ENCODE results near the gene MYL1.

Gene MYL1

DNA sequence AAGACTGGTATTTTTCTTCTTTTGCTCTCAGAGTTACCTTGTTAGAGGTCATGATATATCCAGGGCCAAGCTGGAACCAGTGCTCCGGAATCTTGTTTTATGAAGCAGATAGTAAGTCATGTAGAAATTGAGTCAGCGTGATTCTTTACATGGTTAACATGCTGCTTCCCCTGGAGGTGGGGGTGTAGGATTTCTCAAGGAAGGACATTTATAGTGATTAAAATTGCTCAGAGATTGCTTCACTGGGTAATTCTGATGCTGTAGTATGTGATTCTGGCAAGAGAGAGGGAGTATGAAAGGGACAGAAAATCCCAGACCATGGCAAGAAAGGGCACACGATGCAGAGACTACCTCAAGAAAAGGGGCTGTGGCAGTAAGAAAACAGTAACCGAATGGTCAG is 8.0 kb upstream of the MYL1 start:
- Histone ChIP-seq H2BK15ac (ENCODE audit: low read length) (no peak overlapping the region), H2BK5ac (ENCODE audit: low read length) (no peak overlapping the region), H3K4me1 (ENCODE audit: control insufficient read depth in 2 of 2, insufficient read depth in 1 of 2, low read depth in 1 of 2, low read length in 2 of 2) (no peaks in the 10 kb centered on the region), H3K79me1 (ENCODE audit: low read depth, low read length) (no peaks in the 10 kb centered on the region), H3K27me3 (ENCODE audit: control insufficient read depth in 3 of 3, insufficient read depth in 3 of 3, low read depth in 1 of 3, low read length in 3 of 3) (no peaks in the 10 kb centered on the region), H3K27ac (replicated peaks; ENCODE audit: low read length) (no peak overlapping the region), H3K9ac (ENCODE audit: low read depth, low read length, poor library complexity) (no peak overlapping the region), H2AFZ (ENCODE audit: low read length) (no peak overlapping the region), H2BK12ac (ENCODE audit: low read length) (no peak overlapping the region), H3K9me3 (replicated peaks in 1 of 2; ENCODE audit: control insufficient read depth in 2 of 2, insufficient read depth in 1 of 2, low read depth in 1 of 2, low read length in 2 of 2) (no peaks in the 10 kb centered on the region), H4K8ac (ENCODE audit: low read depth, low read length) (no peak overlapping the region), H3K18ac (ENCODE audit: low read length) (no peak overlapping the region), H2BK120ac (ENCODE audit: low read depth, low read length) (no peak overlapping the region), H3K4me3 (ENCODE audit: low read length in 2 of 2) (no peak overlapping the region), H4K91ac (ENCODE audit: low read depth, low read length, poor library complexity) (no peak overlapping the region), H2AK5ac (ENCODE audit: low read depth, low read length) (no peak overlapping the region), H3K36me3 (replicated peaks in 1 of 2; ENCODE audit: control insufficient read depth in 2 of 2, insufficient read depth in 2 of 2, low read length in 2 of 2) (no peaks in the 10 kb centered on the region), H3K4ac (ENCODE audit: low read length) (no peak overlapping the region), H3K14ac (ENCODE audit: low read length) (no peak overlapping the region), H3K23ac (ENCODE audit: low read depth, low read length, poor library complexity) (no peak overlapping the region), H3K4me2 (ENCODE audit: insufficient read depth, low read length, poor library complexity, severe bottlenecking) (no peak overlapping the region)
- no CpG with 5 or more reads among the region's 4 CpGs for WGBS, 2 donors (ENCODE audit: extremely low coverage in 2 of 2, insufficient read length in 2 of 2, insufficient replicate concordance in 1 of 2)
- no peak for DNase-seq (ENCODE audit: low spot score)

DNA sequence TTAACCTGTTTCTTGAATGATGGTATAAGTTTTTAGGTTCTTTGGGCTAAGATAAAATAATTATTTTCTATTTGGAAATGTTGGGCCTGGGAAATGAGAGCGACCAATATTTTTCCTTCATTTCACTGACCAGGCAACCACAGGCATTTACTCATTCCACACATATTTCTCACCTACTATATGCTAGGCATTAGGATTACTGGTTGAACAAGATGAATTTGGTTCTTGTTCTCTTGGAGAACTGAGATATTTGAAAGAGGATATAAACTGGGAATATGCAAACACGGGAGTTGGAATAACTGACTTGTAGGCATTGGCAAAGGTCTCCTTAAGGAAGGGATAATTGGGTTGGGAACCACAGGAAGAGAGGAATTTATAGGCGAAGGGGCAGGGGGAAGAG is 3.9 kb upstream of the MYL1 start:
- Histone ChIP-seq H3K14ac (ENCODE audit: low read length) (no peak overlapping the region), H3K79me1 (ENCODE audit: low read depth, low read length) (no peaks in the 10 kb centered on the region), H3K27ac (replicated peaks; ENCODE audit: low read length) (no peak overlapping the region), H3K9ac (ENCODE audit: low read depth, low read length, poor library complexity) (no peak overlapping the region), H3K36me3 (replicated peaks in 1 of 2; ENCODE audit: control insufficient read depth in 2 of 2, insufficient read depth in 2 of 2, low read length in 2 of 2) (no peaks in the 10 kb centered on the region), H3K27me3 (ENCODE audit: control insufficient read depth in 3 of 3, insufficient read depth in 3 of 3, low read depth in 1 of 3, low read length in 3 of 3) (no peaks in the 10 kb centered on the region), H3K4me1 (ENCODE audit: control insufficient read depth in 2 of 2, insufficient read depth in 1 of 2, low read depth in 1 of 2, low read length in 2 of 2) (no peaks in the 10 kb centered on the region), H3K9me3 (replicated peaks in 1 of 2; ENCODE audit: control insufficient read depth in 2 of 2, insufficient read depth in 1 of 2, low read depth in 1 of 2, low read length in 2 of 2) (no peaks in the 10 kb centered on the region), H4K91ac (ENCODE audit: low read depth, low read length, poor library complexity) (no peak overlapping the region), H3K4ac (ENCODE audit: low read length) (no peak overlapping the region), H3K18ac (ENCODE audit: low read length) (no peak overlapping the region), H2BK15ac (ENCODE audit: low read length) (no peak overlapping the region), H3K4me2 (ENCODE audit: insufficient read depth, low read length, poor library complexity, severe bottlenecking) (no peak overlapping the region), H2AFZ (ENCODE audit: low read length) (no peak overlapping the region), H3K4me3 (ENCODE audit: low read length in 2 of 2) (no peak overlapping the region), H4K8ac (ENCODE audit: low read depth, low read length) (no peak overlapping the region), H2BK12ac (ENCODE audit: low read length) (no peak overlapping the region), H2BK5ac (ENCODE audit: low read length) (no peak overlapping the region), H2AK5ac (ENCODE audit: low read depth, low read length) (no peak overlapping the region), H3K23ac (ENCODE audit: low read depth, low read length, poor library complexity) (no peak overlapping the region), H2BK120ac (ENCODE audit: low read depth, low read length) (no peak overlapping the region)
- DNase-seq (ENCODE audit: low spot score) = no peak
- WGBS, 2 donors (ENCODE audit: extremely low coverage in 2 of 2, insufficient read length in 2 of 2, insufficient replicate concordance in 1 of 2) = no CpG with 5 or more reads among the region's 3 CpGs

DNA sequence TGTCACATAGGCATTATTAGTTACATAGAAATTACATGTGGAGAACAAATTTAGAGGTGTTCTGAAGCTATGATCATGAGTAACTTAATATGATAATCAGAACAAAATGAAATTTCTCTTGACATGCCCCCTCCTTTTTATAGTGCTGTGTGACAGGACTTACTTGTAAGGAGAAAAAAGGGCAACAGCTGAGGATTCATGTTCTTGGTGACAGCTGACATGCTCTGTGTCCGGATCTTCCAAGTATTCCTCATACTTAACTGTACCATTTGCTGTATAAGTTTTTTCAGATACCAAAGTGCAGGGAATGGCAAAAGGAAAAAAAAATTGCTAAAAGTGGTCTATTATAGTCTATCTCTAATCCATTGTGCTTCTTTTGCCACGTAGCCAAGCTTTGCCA is 3.5 kb upstream of the MYL1 start:
- no peak overlapping the region for H3K18ac ChIP-seq (ENCODE audit: low read length)
- no peak overlapping the region for H2AK5ac ChIP-seq (ENCODE audit: low read depth, low read length)
- H3K4me2 ChIP-seq (ENCODE audit: insufficient read depth, low read length, poor library complexity, severe bottlenecking) = no peak overlapping the region
- H2BK120ac ChIP-seq (ENCODE audit: low read depth, low read length) = no peak overlapping the region
- H4K91ac ChIP-seq (ENCODE audit: low read depth, low read length, poor library complexity) = no peak overlapping the region
- no peaks in the 10 kb centered on the region for H3K4me1 ChIP-seq (ENCODE audit: control insufficient read depth in 2 of 2, insufficient read depth in 1 of 2, low read depth in 1 of 2, low read length in 2 of 2)
- H2BK15ac ChIP-seq (ENCODE audit: low read length) = no peak overlapping the region
- WGBS, 2 donors (ENCODE audit: extremely low coverage in 2 of 2, insufficient read length in 2 of 2, insufficient replicate concordance in 1 of 2) = no CpG with 5 or more reads among the region's 2 CpGs
- H3K9ac ChIP-seq (ENCODE audit: low read depth, low read length, poor library complexity) = no peak overlapping the region
- H3K23ac ChIP-seq (ENCODE audit: low read depth, low read length, poor library complexity) = no peak overlapping the region
- H3K27ac ChIP-seq (replicated peaks; ENCODE audit: low read length) = no peak overlapping the region
- H3K4ac ChIP-seq (ENCODE audit: low read length) = no peak overlapping the region
- no peaks in the 10 kb centered on the region for H3K9me3 ChIP-seq (replicated peaks in 1 of 2; ENCODE audit: control insufficient read depth in 2 of 2, insufficient read depth in 1 of 2, low read depth in 1 of 2, low read length in 2 of 2)
- no peak overlapping the region for H3K4me3 ChIP-seq (ENCODE audit: low read length in 2 of 2)
- no peaks in the 10 kb centered on the region for H3K27me3 ChIP-seq (ENCODE audit: control insufficient read depth in 3 of 3, insufficient read depth in 3 of 3, low read depth in 1 of 3, low read length in 3 of 3)
- no peak overlapping the region for H2BK5ac ChIP-seq (ENCODE audit: low read length)
- no peak overlapping the region for H2AFZ ChIP-seq (ENCODE audit: low read length)
- H4K8ac ChIP-seq (ENCODE audit: low read depth, low read length) = no peak overlapping the region
- no peak for DNase-seq (ENCODE audit: low spot score)
- no peak overlapping the region for H3K14ac ChIP-seq (ENCODE audit: low read length)
- no peak overlapping the region for H2BK12ac ChIP-seq (ENCODE audit: low read length)
- H3K79me1 ChIP-seq (ENCODE audit: low read depth, low read length) = no peaks in the 10 kb centered on the region
- H3K36me3 ChIP-seq (replicated peaks in 1 of 2; ENCODE audit: control insufficient read depth in 2 of 2, insufficient read depth in 2 of 2, low read length in 2 of 2) = no peaks in the 10 kb centered on the region

DNA sequence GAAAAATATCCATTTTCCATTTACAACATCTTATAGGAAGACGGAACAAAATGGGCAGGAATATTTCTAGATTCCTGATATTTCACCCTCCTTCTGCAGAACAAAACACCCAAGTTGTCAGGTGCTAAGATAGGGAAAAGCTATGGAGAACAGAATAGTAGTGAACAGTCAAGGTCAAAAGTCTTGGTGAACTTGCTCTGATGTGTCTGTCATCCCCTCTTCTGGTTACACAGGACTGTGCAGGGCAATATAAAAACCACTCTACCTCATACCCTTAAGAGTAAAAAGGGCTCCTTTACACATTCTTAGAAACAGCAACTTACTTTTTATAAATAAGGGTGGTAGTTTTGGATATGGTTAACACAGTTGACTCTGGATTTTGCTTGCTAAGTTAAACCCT is 4.4 kb downstream of the MYL1 start:
- H4K8ac ChIP-seq (ENCODE audit: low read depth, low read length) = no peak overlapping the region
- H2BK12ac ChIP-seq (ENCODE audit: low read length) = no peak overlapping the region
- no peak overlapping the region for H2AK5ac ChIP-seq (ENCODE audit: low read depth, low read length)
- H3K79me1 ChIP-seq (ENCODE audit: low read depth, low read length) = no peaks in the 10 kb centered on the region
- no peak overlapping the region for H3K27ac ChIP-seq (replicated peaks; ENCODE audit: low read length)
- no peak overlapping the region for H3K4me3 ChIP-seq (ENCODE audit: low read length in 2 of 2)
- no peaks in the 10 kb centered on the region for H3K36me3 ChIP-seq (replicated peaks in 1 of 2; ENCODE audit: control insufficient read depth in 2 of 2, insufficient read depth in 2 of 2, low read length in 2 of 2)
- H3K4ac ChIP-seq (ENCODE audit: low read length) = no peak overlapping the region
- WGBS, 2 donors (ENCODE audit: extremely low coverage in 2 of 2, insufficient read length in 2 of 2, insufficient replicate concordance in 1 of 2) = no CpG with 5 or more reads among the region's 1 CpG
- no peak overlapping the region for H2BK5ac ChIP-seq (ENCODE audit: low read length)
- H4K91ac ChIP-seq (ENCODE audit: low read depth, low read length, poor library complexity) = no peak overlapping the region
- no peaks in the 10 kb centered on the region for H3K27me3 ChIP-seq (ENCODE audit: control insufficient read depth in 3 of 3, insufficient read depth in 3 of 3, low read depth in 1 of 3, low read length in 3 of 3)
- DNase-seq (ENCODE audit: low spot score) = no peak
- H3K9ac ChIP-seq (ENCODE audit: low read depth, low read length, poor library complexity) = no peak overlapping the region
- H3K14ac ChIP-seq (ENCODE audit: low read length) = no peak overlapping the region
- no peak overlapping the region for H2BK120ac ChIP-seq (ENCODE audit: low read depth, low read length)
- no peak overlapping the region for H2BK15ac ChIP-seq (ENCODE audit: low read length)
- no peaks in the 10 kb centered on the region for H3K4me1 ChIP-seq (ENCODE audit: control insufficient read depth in 2 of 2, insufficient read depth in 1 of 2, low read depth in 1 of 2, low read length in 2 of 2)
- H2AFZ ChIP-seq (ENCODE audit: low read length) = no peak overlapping the region
- H3K4me2 ChIP-seq (ENCODE audit: insufficient read depth, low read length, poor library complexity, severe bottlenecking) = no peak overlapping the region
- no peak overlapping the region for H3K23ac ChIP-seq (ENCODE audit: low read depth, low read length, poor library complexity)
- no peaks in the 10 kb centered on the region for H3K9me3 ChIP-seq (replicated peaks in 1 of 2; ENCODE audit: control insufficient read depth in 2 of 2, insufficient read depth in 1 of 2, low read depth in 1 of 2, low read length in 2 of 2)
- H3K18ac ChIP-seq (ENCODE audit: low read length) = no peak overlapping the region
